Fibroblast of lung (primary cell): ENCODE results near the gene SRSF2.

Experiments
- EZH2 ChIP-seq: IDR thresholded peaks from 2 replicates; pipeline ENCODE4 v1.5.1; 2012; ENCODE audit warnings: low read length, control low read depth, mild to moderate bottlenecking; ENCODE audit errors: missing control alignments
- TF ChIP-seq, protein P1 (sequence below), 2 donors: IDR thresholded peaks in 1 of 2; conservative IDR thresholded peaks in 1 of 2; 1 replicate in 1 of 2; 2 replicates in 1 of 2; pipeline ENCODE4 v1.5.1; 2011 to 2012; ENCODE audit warnings: low read length in 2 of 2, control low read depth in 1 of 2, inconsistent platforms in 1 of 2, low read depth in 1 of 2, mild to moderate bottlenecking in 1 of 2

GRCh38 chr17:76716146-76716838, 20.8 kb downstream of the SRSF2 start:
- TF ChIP-seq, protein P1, sequence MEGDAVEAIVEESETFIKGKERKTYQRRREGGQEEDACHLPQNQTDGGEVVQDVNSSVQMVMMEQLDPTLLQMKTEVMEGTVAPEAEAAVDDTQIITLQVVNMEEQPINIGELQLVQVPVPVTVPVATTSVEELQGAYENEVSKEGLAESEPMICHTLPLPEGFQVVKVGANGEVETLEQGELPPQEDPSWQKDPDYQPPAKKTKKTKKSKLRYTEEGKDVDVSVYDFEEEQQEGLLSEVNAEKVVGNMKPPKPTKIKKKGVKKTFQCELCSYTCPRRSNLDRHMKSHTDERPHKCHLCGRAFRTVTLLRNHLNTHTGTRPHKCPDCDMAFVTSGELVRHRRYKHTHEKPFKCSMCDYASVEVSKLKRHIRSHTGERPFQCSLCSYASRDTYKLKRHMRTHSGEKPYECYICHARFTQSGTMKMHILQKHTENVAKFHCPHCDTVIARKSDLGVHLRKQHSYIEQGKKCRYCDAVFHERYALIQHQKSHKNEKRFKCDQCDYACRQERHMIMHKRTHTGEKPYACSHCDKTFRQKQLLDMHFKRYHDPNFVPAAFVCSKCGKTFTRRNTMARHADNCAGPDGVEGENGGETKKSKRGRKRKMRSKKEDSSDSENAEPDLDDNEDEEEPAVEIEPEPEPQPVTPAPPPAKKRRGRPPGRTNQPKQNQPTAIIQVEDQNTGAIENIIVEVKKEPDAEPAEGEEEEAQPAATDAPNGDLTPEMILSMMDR (conservative IDR thresholded peaks at IDR 0.05 in 1 of 2, IDR thresholded peaks at IDR 0.05 in 1 of 2; ENCODE audit: low read depth in 1 of 2, low read length in 2 of 2), result no peak
- no peak for TF ChIP-seq EZH2
